GM19043 (cell line): ENCODE measurements around the gene LIN28A.

Experiments
- ATAC-seq: cut with Tn5 transposase; IDR thresholded peaks from one replicate; pipeline ENCODE4 v1.9.1; 2021; ENCODE audit warnings: low read depth; ENCODE audit not compliant: unreplicated experiment

LIN28A gene

GRCh38 chr1:26477446-26478152, 67.0 kb downstream of the LIN28A start:
- ATAC-seq, result no peak

DNA sequence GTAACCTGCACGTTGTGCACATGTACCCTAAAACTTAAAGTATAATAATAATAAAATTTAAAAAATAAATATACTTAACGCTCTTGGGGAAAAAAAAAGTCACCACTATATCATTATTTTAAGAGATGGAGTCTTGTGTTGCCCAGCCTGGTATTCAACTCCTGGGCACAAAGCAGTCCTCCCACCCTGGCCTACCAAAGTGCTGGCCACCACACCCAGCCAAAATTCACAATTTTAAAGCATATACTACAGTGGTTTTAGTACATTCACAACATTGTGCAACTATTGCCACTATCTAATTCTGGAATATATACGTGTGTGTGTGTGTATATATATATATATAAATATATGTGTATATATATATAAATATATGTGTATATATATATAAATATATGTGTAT, 67.5 kb downstream of the LIN28A start:
- ATAC-seq, result no peak

GRCh38 chr1:26478988-26479387, 68.4 kb downstream of the LIN28A start:
- ATAC-seq, result no peak
